Esophagus muscularis mucosa (tissue), 3 donors: ENCODE data around the gene DNASE1L2.

ENCODE experiments used
- CTCF ChIP-seq, 3 experiments: fragments of 200-600 bp in 2 of 3; fragments of 450-650 bp in 1 of 3; sonication (generic) in 2 of 3; IDR thresholded peaks; one replicate each; pipeline ENCODE4 v1.5.1; 2017 to 2019; ENCODE audit warnings: antibody characterized with exemption in 3 of 3, mild to moderate bottlenecking in 2 of 3, moderate library complexity in 1 of 3
- POLR2A ChIP-seq: fragments of 450-650 bp; IDR thresholded peaks from one replicate; pipeline ENCODE4 v1.6.1; 2017; ENCODE audit warnings: antibody characterized with exemption, moderate library complexity, mild to moderate bottlenecking, low read depth
- POLR2AphosphoS5 ChIP-seq, 2 donors: sonication (generic); formaldehyde crosslinking; IDR thresholded peaks; one replicate each; pipeline ENCODE4 v1.6.1; 2017; ENCODE audit warnings: antibody characterized with exemption in 2 of 2

GRCh38 chr16:2206420-2206779 is 29.8 kb upstream of the DNASE1L2 start:
- TF ChIP-seq CTCF (IDR thresholded peaks at IDR 0.05), result no peak
- no peak for TF ChIP-seq POLR2AphosphoS5 (IDR thresholded peaks at IDR 0.05)
- no peak for TF ChIP-seq POLR2A
